Left ventricle myocardium inferior (tissue), 1 donor: ENCODE measurements around the gene LAIR1. TPM values are rescaled to one million over a fixed set of nuclear protein-coding genes. Genes with fewer than 3 reads are reported as not detected.
A peak's percentile ranks its signal among the peaks of the same experiment; 100 is the strongest.
"Not testable (repeated sequence)": the region's sequence is repeated elsewhere in the genome, so short reads cannot be mapped to it uniquely, and the experiment has no call there.

ENCODE experiments used
- DNase-seq: peaks from one replicate; pipeline ENCODE4 v3.0.0-alpha.2; 2020
- H3K27ac ChIP-seq: fragments of 200-600 bp; replicated peaks from 2 replicates; pipeline ENCODE4 v1.8.0; 2021
- H3K27me3 ChIP-seq: fragments of 200-600 bp; 2 replicates; pipeline ENCODE4 v1.8.0; 2021; ENCODE audit warnings: low read depth
- H3K36me3 ChIP-seq: fragments of 200-600 bp; 2 replicates; pipeline ENCODE4 v1.8.0; 2021
- H3K4me1 ChIP-seq: fragments of 200-600 bp; 2 replicates; pipeline ENCODE4 v1.8.0; 2021
- H3K4me3 ChIP-seq: fragments of 200-600 bp; 2 replicates; pipeline ENCODE4 v1.8.0; 2021; ENCODE audit warnings: mild to moderate bottlenecking, moderate library complexity
- H3K9me3 ChIP-seq: fragments of 200-600 bp; replicated peaks from 2 replicates; pipeline ENCODE4 v1.8.0; 2021
- CTCF ChIP-seq: fragments of 200-600 bp; IDR thresholded peaks from 2 replicates; pipeline ENCODE4 v1.8.0; 2021; ENCODE audit warnings: antibody characterized with exemption, mild to moderate bottlenecking, borderline replicate concordance
- intact Hi-C: fragments of 100-400 bp; cut with micrococcal nuclease; formaldehyde crosslinking; loops from one replicate; pipeline ENCODE4 v1.11.0; 2022
- total RNA-seq: library from RNA; stranded (reverse); fragmentation: NEBNext Ultra II Directional; extraction: Animal tissue kit (Norgen Biotek cat#: 25700); gene quantifications from one replicate; pipeline ENCODE4 v1.2.1, GENCODE V29; 2021
- donor health status: DM: no; HTN: yes; CAD: no; lungs with severe emphysema.

Gene LAIR1
- total RNA-seq, 1 donor from 2014 or later: 5.1 TPM

GRCh38 chr19:54366811-54367210 lies 2.1 kb upstream of the LAIR1 start:
- Histone ChIP-seq H3K4me1 (no peaks in the 10 kb centered on the region), H3K4me3 (no peak overlapping the region), H3K27ac (no peak overlapping the region), H3K9me3 (no peaks in the 10 kb centered on the region), H3K27me3 (peaks cover 22% of the 10 kb centered on the region), H3K36me3 (no peaks in the 10 kb centered on the region)
- no peak for TF ChIP-seq CTCF
- no peak for DNase-seq
- intact Hi-C loops: no loop called here

DNA sequence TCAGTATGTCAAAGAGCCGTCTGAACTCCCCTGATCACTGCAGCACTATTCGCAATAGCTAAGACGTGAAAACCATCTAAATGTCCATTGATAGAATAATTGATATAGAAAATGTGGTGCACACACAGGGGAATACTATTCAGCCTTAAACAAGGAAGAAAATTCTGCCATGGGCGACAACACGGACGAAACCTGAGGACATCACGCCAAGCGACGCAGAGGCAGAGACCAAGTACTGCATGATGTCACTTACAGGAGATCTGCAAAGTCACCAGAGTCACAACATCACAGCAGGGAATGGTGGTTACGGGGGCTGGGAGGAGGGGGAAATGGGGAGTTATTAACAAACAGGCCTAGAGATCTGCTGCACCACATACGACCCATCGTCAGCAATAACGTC lies 1.1 kb upstream of the LAIR1 start:
- H3K27me3 ChIP-seq: peaks cover 24% of the 10 kb centered on the region

GRCh38 chr19:54361680-54362422 lies 2.9 kb downstream of the LAIR1 start:
- DNase-seq, H3K9me3 ChIP-seq, H3K4me1 ChIP-seq, H3K36me3 ChIP-seq, intact Hi-C loops, H3K27ac ChIP-seq: not testable (repeated sequence)
- peak overlapping the region; percentile 41 for H3K4me3 ChIP-seq
- H3K27me3 ChIP-seq: peaks cover 35% of the 10 kb centered on the region

More for the DNA sequence above, 1.1 kb upstream of the LAIR1 start:
- H3K4me1 ChIP-seq, H3K4me3 ChIP-seq, H3K36me3 ChIP-seq, DNase-seq, H3K9me3 ChIP-seq, intact Hi-C loops: not testable (repeated sequence)
- peak overlapping the region; percentile 42 for H3K27ac ChIP-seq

DNA sequence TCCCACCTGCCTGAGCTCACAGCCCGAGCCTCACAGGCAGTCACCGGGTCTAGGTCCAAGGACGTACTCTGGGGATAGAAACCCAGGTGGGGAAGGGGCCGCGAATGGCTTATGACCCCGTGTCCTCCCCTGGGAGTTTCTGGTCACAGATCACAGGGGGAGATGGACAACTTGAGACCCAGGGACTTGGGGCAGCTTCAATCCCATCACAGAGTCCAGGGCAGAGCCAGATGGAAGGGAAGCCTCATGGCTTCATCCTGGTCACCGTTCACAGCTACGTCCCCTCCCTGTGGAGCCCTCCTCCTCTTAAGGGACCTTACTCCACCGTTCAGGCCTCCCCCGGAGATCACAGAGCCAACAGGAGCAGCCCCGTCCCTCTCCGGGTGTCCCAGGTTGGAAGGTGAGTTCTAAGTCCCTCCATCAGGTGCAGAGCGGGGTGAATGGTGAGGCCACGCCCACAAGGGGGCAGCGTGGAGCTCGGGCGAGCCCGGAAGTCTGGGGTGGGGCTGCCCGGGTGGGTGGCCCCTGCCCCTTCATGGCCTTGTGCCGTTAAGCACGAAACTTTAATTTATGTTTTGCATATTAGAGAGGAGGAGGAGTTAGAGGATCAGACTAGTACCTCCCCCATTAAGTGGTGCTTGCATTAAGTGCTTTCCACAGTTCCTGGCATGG lies 5.4 kb downstream of the LAIR1 start:
- H3K27ac ChIP-seq, H3K4me1 ChIP-seq, H3K36me3 ChIP-seq, H3K9me3 ChIP-seq, DNase-seq, H3K4me3 ChIP-seq, intact Hi-C loops: not testable (repeated sequence)
- peaks cover 31% of the 10 kb centered on the region for H3K27me3 ChIP-seq

DNA sequence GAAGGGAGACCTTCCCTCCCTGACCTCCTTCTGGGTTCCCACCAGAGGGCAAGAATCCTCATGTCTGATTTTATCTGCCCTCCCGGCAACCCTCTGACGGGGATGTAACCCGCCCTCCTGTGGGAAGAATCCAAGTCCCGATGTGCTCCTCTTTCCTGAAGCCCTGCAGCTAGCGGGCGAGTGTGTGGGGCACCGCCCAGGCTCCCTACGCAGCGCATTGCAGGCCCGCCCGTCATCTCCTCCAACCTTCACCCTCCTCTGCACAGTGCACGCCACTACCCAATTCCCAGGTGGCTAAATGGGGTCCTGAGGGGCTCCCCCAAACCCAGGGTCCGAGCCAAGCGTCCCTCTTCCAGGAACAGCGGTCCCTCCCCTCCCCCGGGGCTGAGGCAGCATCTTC lies 7.3 kb downstream of the LAIR1 start:
- no peak for DNase-seq
- no peaks in the 10 kb centered on the region for H3K4me1 ChIP-seq
- no peak overlapping the region for H3K4me3 ChIP-seq
- TF ChIP-seq CTCF: no peak
- no peak overlapping the region for H3K27ac ChIP-seq
- H3K9me3 ChIP-seq: no peaks in the 10 kb centered on the region
- intact Hi-C loops: no loop called here
- peaks cover 34% of the 10 kb centered on the region for H3K27me3 ChIP-seq
- no peaks in the 10 kb centered on the region for H3K36me3 ChIP-seq

- Histone ChIP-seq H3K4me3 (no peak overlapping the region), H3K36me3 (no peaks in the 10 kb centered on the region), H3K27ac (no peak overlapping the region), H3K27me3 (peaks cover 36% of the 10 kb centered on the region), H3K9me3 (no peaks in the 10 kb centered on the region), H3K4me1 (no peaks in the 10 kb centered on the region)
- no peak for TF ChIP-seq CTCF
- DNase-seq: no peak
- intact Hi-C loops: no loop called here
Measured at GRCh38 chr19:54356444-54357056, 8.2 kb downstream of the LAIR1 start.

DNA sequence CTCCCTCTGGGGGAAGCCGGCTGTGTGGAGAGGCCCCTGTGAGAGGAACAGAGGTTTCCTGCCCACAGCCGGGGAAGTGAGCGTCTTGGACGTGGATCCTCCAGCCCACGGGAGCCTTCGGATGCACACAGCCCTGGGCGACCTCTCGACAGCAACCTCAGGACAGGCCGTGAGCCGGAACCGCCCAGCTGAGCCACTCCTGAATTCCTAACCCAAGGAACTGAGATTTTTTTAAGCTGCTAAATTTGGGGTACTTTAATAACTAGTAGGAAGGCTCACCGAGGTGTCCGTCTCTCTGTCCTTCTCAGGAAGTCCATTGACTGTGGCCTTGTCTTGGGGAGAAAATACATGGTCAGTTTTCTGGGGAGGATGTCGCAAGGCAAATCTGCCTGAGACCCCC lies 9.1 kb downstream of the LAIR1 start:
- TF ChIP-seq CTCF: no peak
- Histone ChIP-seq H3K4me1 (no peaks in the 10 kb centered on the region), H3K9me3 (no peaks in the 10 kb centered on the region), H3K4me3 (no peak overlapping the region), H3K27me3 (peaks cover 32% of the 10 kb centered on the region), H3K27ac (no peak overlapping the region), H3K36me3 (no peaks in the 10 kb centered on the region)
- no peak for DNase-seq
- intact Hi-C loops: no loop called here
